Neural crest cell (in vitro differentiated cells): Measurements from ENCODE around the gene PLB1. TPM values are rescaled to one million over a fixed set of nuclear protein-coding genes. Genes with fewer than 3 reads are reported as not detected.

Experiments used
- DNase-seq: peaks from one replicate; pipeline ENCODE4 v3.0.0; 2021; ENCODE audit warnings: low read depth, mixed read lengths, low spot score
- H3K27ac Mint-ChIP-seq: one replicate; pipeline ENCODE4 v1.8.0; 2021; ENCODE audit warnings: mild to moderate bottlenecking, mixed read lengths; ENCODE audit not compliant: unreplicated experiment
- H3K27me3 Mint-ChIP-seq: 2 replicates; pipeline ENCODE4 v1.8.0; 2021; ENCODE audit warnings: low read depth, mild to moderate bottlenecking, mixed read lengths
- H3K36me3 Mint-ChIP-seq: 2 replicates; pipeline ENCODE4 v1.8.0; 2021; ENCODE audit warnings: low read depth, mild to moderate bottlenecking, mixed read lengths
- H3K4me1 Mint-ChIP-seq: 2 replicates; pipeline ENCODE4 v1.8.0; 2021; ENCODE audit warnings: mixed read lengths
- H3K4me3 Mint-ChIP-seq: one replicate; pipeline ENCODE4 v1.8.0; 2021; ENCODE audit warnings: mild to moderate bottlenecking, mixed read lengths
- H3K9me3 Mint-ChIP-seq: 2 replicates; pipeline ENCODE4 v1.8.0; 2021; ENCODE audit warnings: mixed read lengths
- total RNA-seq: library from RNA; stranded (reverse); gene quantifications from 2 replicates; pipeline ENCODE4 v1.2.1, GENCODE V29; 2021
- TF ChIP-seq, protein P1 (sequence below): fragments of 200-600 bp; sonication (generic); conservative IDR thresholded peaks from 2 replicates; pipeline ENCODE4 v1.5.0; 2021; ENCODE audit warnings: antibody characterized with exemption, mild to moderate bottlenecking

Gene PLB1
- total RNA-seq, 1 donor from 2014 or later: 0.16 TPM

DNA sequence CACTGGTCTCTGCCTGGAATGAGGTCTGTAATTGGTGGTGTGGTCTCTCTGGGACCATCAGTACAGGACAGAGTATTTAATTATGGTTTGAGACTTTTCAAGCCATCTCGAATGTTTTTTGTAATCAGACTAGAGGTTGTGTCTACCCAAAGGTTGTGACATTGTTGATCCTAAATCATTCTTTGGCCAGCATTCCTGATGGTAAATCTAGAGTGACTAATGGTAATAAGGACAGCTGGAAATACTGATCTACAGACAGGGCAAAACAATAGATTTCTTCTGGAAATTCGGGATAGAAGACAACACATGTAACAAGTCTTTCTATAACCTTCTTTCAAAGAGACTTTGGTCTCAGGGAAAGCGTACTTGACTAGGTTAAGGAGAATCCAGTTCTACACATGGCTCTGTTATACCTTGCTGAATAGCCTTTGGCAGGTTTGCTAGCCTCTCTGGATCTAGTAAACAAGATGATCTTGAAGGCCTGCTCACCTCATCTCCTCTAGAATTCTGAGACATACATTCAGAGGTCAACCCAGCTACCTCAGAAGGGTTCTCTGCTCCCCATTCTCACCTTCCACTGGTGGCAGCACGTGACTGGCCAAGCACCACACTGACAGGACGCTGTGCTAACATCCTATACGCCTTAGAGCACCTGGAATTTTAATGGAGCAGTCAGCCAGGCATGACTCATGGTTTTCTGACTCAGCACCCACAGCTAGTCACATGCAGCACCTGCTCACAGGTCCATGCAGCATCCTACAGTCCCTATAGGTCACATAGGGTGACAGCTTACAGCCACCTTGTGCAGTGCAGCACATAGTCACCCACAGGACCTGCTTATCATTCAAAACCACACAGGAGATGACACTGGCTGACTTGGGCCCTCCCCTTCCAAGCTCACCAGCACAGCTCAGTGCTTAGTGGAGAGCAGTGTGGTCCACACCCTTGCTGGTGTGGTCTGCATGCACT is 12.2 kb downstream of the PLB1 start:
- Mint-ChIP-seq H3K9me3 (peaks cover 5% of the 10 kb centered on the region), H3K36me3 (peaks cover 2% of the 10 kb centered on the region), H3K4me3 (no peak overlapping the region), H3K27ac (no peak overlapping the region), H3K4me1 (no peaks in the 10 kb centered on the region), H3K27me3 (peaks cover 10% of the 10 kb centered on the region)
- TF ChIP-seq, protein P1, sequence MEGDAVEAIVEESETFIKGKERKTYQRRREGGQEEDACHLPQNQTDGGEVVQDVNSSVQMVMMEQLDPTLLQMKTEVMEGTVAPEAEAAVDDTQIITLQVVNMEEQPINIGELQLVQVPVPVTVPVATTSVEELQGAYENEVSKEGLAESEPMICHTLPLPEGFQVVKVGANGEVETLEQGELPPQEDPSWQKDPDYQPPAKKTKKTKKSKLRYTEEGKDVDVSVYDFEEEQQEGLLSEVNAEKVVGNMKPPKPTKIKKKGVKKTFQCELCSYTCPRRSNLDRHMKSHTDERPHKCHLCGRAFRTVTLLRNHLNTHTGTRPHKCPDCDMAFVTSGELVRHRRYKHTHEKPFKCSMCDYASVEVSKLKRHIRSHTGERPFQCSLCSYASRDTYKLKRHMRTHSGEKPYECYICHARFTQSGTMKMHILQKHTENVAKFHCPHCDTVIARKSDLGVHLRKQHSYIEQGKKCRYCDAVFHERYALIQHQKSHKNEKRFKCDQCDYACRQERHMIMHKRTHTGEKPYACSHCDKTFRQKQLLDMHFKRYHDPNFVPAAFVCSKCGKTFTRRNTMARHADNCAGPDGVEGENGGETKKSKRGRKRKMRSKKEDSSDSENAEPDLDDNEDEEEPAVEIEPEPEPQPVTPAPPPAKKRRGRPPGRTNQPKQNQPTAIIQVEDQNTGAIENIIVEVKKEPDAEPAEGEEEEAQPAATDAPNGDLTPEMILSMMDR: no peak
- DNase-seq: no peak

DNA sequence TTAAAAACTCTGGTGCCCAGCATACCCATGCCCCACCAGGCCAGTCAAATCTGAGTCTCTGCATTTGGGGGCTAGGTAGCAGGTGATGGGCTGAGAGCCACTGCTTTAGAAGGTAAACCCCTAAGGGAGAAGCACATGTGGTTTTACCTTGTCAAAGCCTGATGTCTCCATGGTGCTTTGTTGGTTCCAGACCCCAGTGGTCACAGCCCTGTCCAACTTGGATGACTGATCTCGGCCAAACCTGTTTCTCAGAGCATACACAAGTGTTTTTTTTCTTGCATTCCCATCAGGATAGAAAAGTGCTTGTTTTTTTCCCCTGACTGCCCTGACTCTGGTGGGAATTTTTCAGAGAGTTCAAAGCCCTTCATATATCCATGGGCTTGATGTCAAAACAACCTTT is 13.5 kb downstream of the PLB1 start:
- H3K4me3 Mint-ChIP-seq: no peak overlapping the region
- H3K36me3 Mint-ChIP-seq: peaks cover 2% of the 10 kb centered on the region
- peaks cover 19% of the 10 kb centered on the region for H3K27me3 Mint-ChIP-seq
- DNase-seq: no peak
- peaks cover 5% of the 10 kb centered on the region for H3K9me3 Mint-ChIP-seq
- no peak overlapping the region for H3K27ac Mint-ChIP-seq
- TF ChIP-seq, protein P1: no peak
- no peaks in the 10 kb centered on the region for H3K4me1 Mint-ChIP-seq

DNA sequence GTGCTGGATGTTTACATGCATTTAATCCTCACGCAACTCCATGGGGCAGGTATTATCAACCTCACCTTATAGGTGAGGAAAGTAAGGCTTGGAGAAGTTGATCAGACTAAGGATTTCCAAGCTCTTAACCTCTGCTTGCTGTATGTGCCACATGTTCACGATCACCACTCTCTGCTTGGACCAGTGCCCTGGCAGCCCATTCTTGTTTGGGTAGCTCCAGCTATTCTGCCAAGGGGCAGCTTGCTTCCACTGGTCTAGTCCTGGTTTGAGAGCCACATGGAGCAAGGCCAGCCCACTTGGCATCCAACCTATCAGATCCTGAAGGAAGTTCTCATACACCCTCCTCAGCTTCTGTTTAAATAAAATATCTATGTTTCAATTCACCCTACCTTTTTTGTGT is 14.3 kb downstream of the PLB1 start:
- Mint-ChIP-seq H3K27ac (no peak overlapping the region), H3K36me3 (peaks cover 2% of the 10 kb centered on the region), H3K4me3 (no peak overlapping the region), H3K27me3 (peaks cover 21% of the 10 kb centered on the region), H3K9me3 (peaks cover 5% of the 10 kb centered on the region), H3K4me1 (no peaks in the 10 kb centered on the region)
- no peak for DNase-seq
- TF ChIP-seq, protein P1: no peak

DNA sequence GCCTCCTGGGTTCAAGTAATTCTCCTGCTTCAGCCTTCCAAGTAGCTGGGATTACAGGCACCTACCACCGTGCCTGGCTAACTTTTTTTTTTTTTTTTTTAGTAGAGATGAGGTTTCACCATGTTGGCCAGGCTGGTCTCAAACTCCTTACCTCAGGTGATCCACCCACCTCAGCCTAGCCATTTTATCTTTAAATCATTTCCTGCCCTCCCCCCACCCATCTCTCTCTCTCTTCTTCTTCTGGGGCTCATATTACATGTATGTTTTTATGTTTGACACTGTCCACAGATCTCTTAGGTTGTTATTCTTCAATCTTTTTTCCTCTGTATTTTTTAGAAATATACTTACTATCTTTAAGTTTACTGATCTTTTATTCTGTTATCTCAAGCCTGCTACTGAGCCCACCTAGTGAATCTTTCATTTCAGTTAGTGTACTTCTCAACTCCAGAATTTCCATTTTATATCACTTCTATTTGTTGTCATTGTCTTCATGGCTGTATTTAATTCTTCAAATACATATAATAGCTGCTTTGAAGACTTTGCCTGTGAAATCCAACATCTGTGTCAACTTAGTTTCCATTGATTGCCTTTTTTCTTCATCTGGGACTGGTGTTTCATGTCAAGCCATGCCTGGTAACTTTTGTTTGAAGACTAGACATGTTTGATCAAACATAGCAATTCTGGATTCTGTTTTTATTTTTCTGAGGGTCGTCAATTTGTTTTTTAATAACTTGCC is 16.2 kb downstream of the PLB1 start:
- TF ChIP-seq, protein P1: no peak
- no peak overlapping the region for H3K27ac Mint-ChIP-seq
- H3K9me3 Mint-ChIP-seq: peaks cover 5% of the 10 kb centered on the region
- no peak overlapping the region for H3K4me3 Mint-ChIP-seq
- DNase-seq: no peak
- peaks cover 35% of the 10 kb centered on the region for H3K27me3 Mint-ChIP-seq
- H3K36me3 Mint-ChIP-seq: peaks cover 2% of the 10 kb centered on the region
- no peaks in the 10 kb centered on the region for H3K4me1 Mint-ChIP-seq

DNA sequence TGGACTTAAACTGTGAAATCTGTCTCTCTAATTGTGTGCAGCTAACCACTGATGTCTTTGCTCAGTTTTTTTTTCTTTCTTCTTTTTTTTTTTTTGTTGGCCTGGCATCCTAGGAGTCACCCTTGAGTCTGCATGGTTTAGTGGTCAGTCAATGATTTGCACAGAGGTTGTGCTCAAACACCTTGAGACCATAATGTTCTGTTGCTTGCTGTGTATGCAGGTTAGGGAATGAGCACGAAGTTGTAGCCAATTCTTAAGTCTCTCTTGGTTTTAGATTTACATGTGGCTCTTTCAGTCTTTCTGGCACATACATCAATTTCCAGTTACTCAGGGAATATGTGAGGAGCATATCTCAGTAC is 16.7 kb downstream of the PLB1 start:
- no peak for DNase-seq
- Mint-ChIP-seq H3K4me3 (no peak overlapping the region), H3K9me3 (peaks cover 5% of the 10 kb centered on the region), H3K27ac (no peak overlapping the region), H3K27me3 (peaks cover 35% of the 10 kb centered on the region), H3K4me1 (no peaks in the 10 kb centered on the region), H3K36me3 (peaks cover 2% of the 10 kb centered on the region)
- TF ChIP-seq, protein P1: no peak
